Calu3 (cell line): ENCODE results near the gene ADCYAP1R1. TPM values are rescaled to one million over a fixed set of nuclear protein-coding genes. Genes with fewer than 3 reads are reported as not detected.

Experiments
- BruUV-seq: library from RNA; stranded (reverse); fragments of 400-500 nt; replicated peaks from 2 replicates; lab custom pipeline; 2021; lab: Mats Ljungman, UMichigan
- CTCF ChIA-PET: fragments of 300-600 bp; sonication (Branson Sonifier 250); formaldehyde crosslinking; loops from one replicate; lab custom pipeline; 2022; ENCODE audit warnings: antibody characterized with exemption; lab: Charles Lee
- DNase-seq: peaks from one replicate; pipeline ENCODE4 v3.0.0; 2022
- H3K27ac Mint-ChIP-seq: one replicate; pipeline ENCODE4 v1.8.0; 2022; ENCODE audit warnings: mixed read lengths; ENCODE audit not compliant: unreplicated experiment
- H3K27me3 Mint-ChIP-seq: one replicate; pipeline ENCODE4 v1.8.0; 2022; ENCODE audit warnings: mixed read lengths; ENCODE audit not compliant: unreplicated experiment
- H3K36me3 Mint-ChIP-seq: one replicate; pipeline ENCODE4 v1.8.0; 2022; ENCODE audit warnings: mild to moderate bottlenecking, moderate library complexity, mixed read lengths; ENCODE audit not compliant: insufficient read depth, unreplicated experiment
- H3K4me1 Mint-ChIP-seq: one replicate; pipeline ENCODE4 v1.8.0; 2022; ENCODE audit warnings: mild to moderate bottlenecking, low read depth, mixed read lengths; ENCODE audit not compliant: unreplicated experiment
- H3K4me3 Mint-ChIP-seq: one replicate; pipeline ENCODE4 v1.8.0; 2022; ENCODE audit warnings: mild to moderate bottlenecking, low read depth, moderate library complexity, mixed read lengths; ENCODE audit not compliant: unreplicated experiment
- H3K9me3 Mint-ChIP-seq: one replicate; pipeline ENCODE4 v1.8.0; 2022; ENCODE audit warnings: low read depth, mixed read lengths; ENCODE audit not compliant: unreplicated experiment
- CTCF ChIP-seq: fragments of 200-600 bp; IDR thresholded peaks from one replicate; pipeline ENCODE4 v1.8.0; 2022; ENCODE audit warnings: antibody characterized with exemption; ENCODE audit not compliant: unreplicated experiment
- intact Hi-C: fragments of 100-400 bp; cut with micrococcal nuclease; formaldehyde crosslinking; loops from one replicate; pipeline ENCODE4 v1.10.0; 2022; ENCODE audit not compliant: unreplicated experiment
- total RNA-seq: library from RNA; stranded (reverse); gene quantifications from 2 replicates; pipeline ENCODE4 v1.2.3, GENCODE V29; 2022

The ADCYAP1R1 gene
- total RNA-seq, 1 experiment from 2014 or later = not detected

- DNase-seq = no peak
- CTCF ChIA-PET = interaction anchor here (1.2 to 8.5 kb wide), 5 partner anchors 12 to 324 kb away, joined by 3 to 397 read pairs (median 34); no protein-coding TSS in a partner anchor
- intact Hi-C loops = no loop called here
- no peaks in the 10 kb centered on the region for H3K9me3 Mint-ChIP-seq
- no TSS peak for BruUV-seq
- no peak overlapping the region for H3K4me3 Mint-ChIP-seq
- no peak overlapping the region for H3K27ac Mint-ChIP-seq
- peaks cover 64% of the 10 kb centered on the region for H3K27me3 Mint-ChIP-seq
- no peak for TF ChIP-seq CTCF
- H3K36me3 Mint-ChIP-seq = no peaks in the 10 kb centered on the region
- peaks cover 7% of the 10 kb centered on the region for H3K4me1 Mint-ChIP-seq
Observed at GRCh38 chr7:31120800-31121513, 68.8 kb downstream of the ADCYAP1R1 start.

GRCh38 chr7:31121601-31122000 lies 69.5 kb downstream of the ADCYAP1R1 start:
- no peak overlapping the region for H3K4me3 Mint-ChIP-seq
- CTCF ChIA-PET = interaction anchor here (1.2 to 8.5 kb wide), 6 partner anchors 12 to 325 kb away, joined by 3 to 397 read pairs (median 20); no protein-coding TSS in a partner anchor
- peaks cover 71% of the 10 kb centered on the region for H3K27me3 Mint-ChIP-seq
- BruUV-seq = no TSS peak
- no peak for DNase-seq
- intact Hi-C loops = no loop called here
- no peaks in the 10 kb centered on the region for H3K36me3 Mint-ChIP-seq
- H3K27ac Mint-ChIP-seq = no peak overlapping the region
- H3K9me3 Mint-ChIP-seq = no peaks in the 10 kb centered on the region
- TF ChIP-seq CTCF = no peak
- peaks cover 7% of the 10 kb centered on the region for H3K4me1 Mint-ChIP-seq

- H3K27me3 Mint-ChIP-seq = peaks cover 78% of the 10 kb centered on the region
- peak; percentile 85 for TF ChIP-seq CTCF
- no peaks in the 10 kb centered on the region for H3K36me3 Mint-ChIP-seq
- H3K4me1 Mint-ChIP-seq = peaks cover 7% of the 10 kb centered on the region
- intact Hi-C loops = loop anchor here (1.0 kb wide), 2 partner anchors 139 to 322 kb away; no protein-coding TSS in a partner anchor
- H3K4me3 Mint-ChIP-seq = no peak overlapping the region
- no peak overlapping the region for H3K27ac Mint-ChIP-seq
- BruUV-seq = no TSS peak
- H3K9me3 Mint-ChIP-seq = no peaks in the 10 kb centered on the region
- DNase-seq = peak; percentile 82
- CTCF ChIA-PET = interaction anchor here (0.6 to 8.5 kb wide), 31 partner anchors 8 to 548 kb away, joined by 3 to 397 read pairs (median 4); no protein-coding TSS in a partner anchor
Observed at GRCh38 chr7:31122649-31123058, 70.5 kb downstream of the ADCYAP1R1 start.

- no peak for DNase-seq
- peaks cover 7% of the 10 kb centered on the region for H3K4me1 Mint-ChIP-seq
- CTCF ChIA-PET = interaction anchor here (0.6 to 8.5 kb wide), 30 partner anchors 10 to 549 kb away, joined by 3 to 397 read pairs (median 4); no protein-coding TSS in a partner anchor
- intact Hi-C loops = no loop called here
- no TSS peak for BruUV-seq
- H3K27me3 Mint-ChIP-seq = peaks cover 78% of the 10 kb centered on the region
- no peaks in the 10 kb centered on the region for H3K36me3 Mint-ChIP-seq
- TF ChIP-seq CTCF = no peak
- no peak overlapping the region for H3K27ac Mint-ChIP-seq
- no peak overlapping the region for H3K4me3 Mint-ChIP-seq
- no peaks in the 10 kb centered on the region for H3K9me3 Mint-ChIP-seq
Observed at GRCh38 chr7:31123321-31123720, 71.2 kb downstream of the ADCYAP1R1 start.
